ENCODE data around the gene SP3.
A peak's percentile ranks its signal among the peaks of the same experiment; 100 is the strongest.

SP3 gene

DNA sequence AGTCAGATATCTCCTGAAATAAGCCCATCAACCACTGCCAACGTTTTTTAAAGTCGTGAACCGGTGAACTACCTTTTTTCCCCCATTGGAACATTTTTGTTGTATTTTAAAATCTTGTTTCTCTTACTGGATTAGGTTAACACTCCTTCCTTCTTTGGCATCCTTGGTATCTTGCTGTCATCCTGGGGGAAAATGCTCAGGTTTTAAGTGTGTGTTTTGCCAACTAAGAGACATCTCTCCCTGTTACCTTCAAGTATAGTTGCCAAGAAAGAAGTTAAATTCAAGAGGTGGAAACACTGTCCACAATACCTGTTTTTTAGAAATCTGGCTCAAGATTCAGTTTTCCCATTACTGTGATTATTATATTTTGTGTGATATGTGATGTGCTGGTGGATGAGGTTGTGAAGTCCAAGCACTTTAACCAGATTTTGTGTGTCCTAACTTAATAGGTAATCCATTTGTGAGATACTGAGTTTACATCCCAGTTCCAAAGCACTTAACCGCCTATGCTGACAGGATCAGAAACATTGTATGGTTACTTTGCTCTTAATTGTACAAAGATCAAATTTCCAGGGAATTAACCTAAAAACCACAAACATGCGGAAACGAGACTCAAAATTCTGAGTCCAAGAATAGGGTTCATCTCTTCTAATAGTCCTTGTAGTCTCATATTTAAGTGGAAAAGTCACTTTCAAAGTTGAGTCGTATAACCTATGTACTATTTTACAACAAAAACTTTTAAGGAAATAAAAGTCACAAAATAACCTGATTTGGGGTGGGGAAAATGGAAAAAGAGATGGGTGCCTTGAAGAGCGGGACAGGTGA lies 1.3 kb upstream of the SP3 start:
- DNase-seq (ENCODE audit: low spot score) = no peak

DNA sequence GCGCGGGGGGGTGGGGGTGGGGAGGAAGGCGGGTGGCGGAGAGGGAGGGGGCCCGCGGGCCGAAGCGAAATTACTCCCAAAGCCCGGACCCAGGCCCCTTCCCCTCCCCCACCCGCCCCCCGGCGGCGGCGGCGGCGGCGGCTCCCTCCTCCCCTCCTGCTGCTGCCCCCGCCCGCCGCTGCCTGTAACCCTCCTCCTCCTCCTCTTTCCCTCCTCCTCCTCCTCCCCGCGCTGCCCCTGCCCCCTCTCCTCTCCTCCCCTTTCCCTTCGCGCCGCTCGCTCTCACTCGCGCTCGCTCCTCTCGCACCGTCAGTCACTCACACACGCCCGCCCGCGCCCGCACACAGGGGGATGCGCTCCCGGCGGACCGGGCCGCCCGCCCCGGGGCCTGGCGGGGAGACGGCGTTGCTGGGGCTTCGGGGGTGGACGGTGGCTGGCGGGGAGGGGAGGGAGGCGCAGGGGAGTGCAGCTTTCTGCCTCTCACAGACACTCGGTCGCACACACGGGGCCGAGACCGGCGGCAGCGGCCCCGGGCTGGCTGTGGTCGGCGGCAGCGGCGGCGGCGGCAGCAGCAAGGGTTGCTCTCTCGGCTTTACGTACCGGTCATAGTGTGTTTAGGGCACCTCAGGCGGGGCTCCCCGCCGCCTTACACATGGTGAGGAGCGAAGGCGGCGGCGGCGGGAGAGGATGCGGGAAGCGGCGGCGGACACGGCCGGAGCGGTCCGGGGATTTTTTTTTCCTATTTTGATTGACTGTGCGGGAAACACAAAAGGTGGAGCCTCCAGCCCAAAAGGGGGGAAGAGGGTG lies 405 bp downstream of the SP3 start:
- peak; percentile 77 for DNase-seq (ENCODE audit: low spot score)

DNA sequence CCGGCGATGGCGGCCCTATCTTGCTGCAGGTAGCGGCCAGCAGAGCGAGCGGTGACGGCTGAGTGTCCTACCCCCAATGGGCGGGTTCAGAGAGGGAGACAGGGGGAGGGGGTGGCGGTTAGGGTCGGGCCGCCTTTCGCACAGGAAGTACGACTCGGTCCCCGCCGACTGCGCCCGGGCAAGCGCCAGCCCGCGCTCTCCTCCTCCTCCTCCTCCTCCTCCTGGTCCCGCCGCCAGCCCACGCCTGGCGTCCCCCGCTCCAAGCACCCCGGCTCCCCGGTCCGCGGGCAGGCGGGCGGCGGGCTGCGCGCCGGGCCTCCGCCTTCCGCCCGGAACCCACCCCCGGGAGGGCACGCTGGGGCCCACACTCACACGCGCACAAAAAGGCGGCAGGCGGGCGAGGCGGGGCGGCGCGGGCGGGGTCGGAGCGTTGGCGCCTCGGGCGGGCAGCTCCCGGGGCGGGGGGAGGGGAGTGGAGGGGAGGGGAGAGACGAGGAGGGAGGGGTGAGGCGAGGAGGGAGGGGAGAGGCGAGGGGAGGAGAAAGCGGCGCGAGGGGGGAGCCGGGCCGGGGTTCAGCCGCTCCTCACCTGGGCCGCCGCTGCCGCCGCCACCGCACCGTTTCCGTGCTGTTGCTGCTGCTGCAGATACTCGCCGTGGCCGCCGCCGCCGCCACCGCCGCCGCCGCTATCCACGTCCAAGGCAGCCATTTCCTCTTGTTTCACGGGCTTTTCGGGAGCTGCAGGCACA lies 1.2 kb downstream of the SP3 start:
- DNase-seq (ENCODE audit: low spot score) = peak; percentile 75

- peak; percentile 74 for DNase-seq (ENCODE audit: low spot score)
These were observed 1.8 kb downstream of the SP3 start for GRCh38 chr2:173963323-173963816.

GRCh38 chr2:173962583-173963110 lies 2.5 kb downstream of the SP3 start:
- no peak for DNase-seq (ENCODE audit: low spot score)

- no peak for DNase-seq (ENCODE audit: low spot score)
These were observed 3.1 kb downstream of the SP3 start for GRCh38 chr2:173962031-173962430.

- no peak for DNase-seq (ENCODE audit: low spot score)
These were observed 3.8 kb downstream of the SP3 start for GRCh38 chr2:173961346-173961705.

DNA sequence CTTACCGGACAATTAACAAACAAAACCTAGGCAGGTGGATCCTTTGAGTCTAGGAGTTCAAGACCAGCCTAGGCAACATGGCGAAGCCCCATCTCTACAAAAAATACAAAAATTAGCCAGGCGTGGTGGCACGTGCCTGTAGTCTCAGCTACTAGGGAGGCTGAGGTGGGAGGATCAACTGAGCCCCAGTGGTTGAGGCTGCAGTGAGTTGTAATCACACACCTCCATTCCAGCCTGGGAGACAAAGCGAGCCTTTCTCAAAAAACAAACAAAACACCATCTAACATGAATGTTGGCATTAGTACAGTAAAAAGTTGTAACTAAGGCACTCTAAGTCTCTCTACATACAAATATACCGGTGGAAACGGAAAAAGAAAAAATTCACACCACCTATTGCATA lies 5.3 kb downstream of the SP3 start:
- no peak for DNase-seq (ENCODE audit: low spot score)

- DNase-seq (ENCODE audit: low spot score) = no peak
These were observed 5.8 kb downstream of the SP3 start for GRCh38 chr2:173959358-173959884.

GRCh38 chr2:173958198-173958846 lies 6.9 kb downstream of the SP3 start:
- DNase-seq (ENCODE audit: low spot score) = no peak

- no peak for DNase-seq (ENCODE audit: low spot score)
These were observed 7.7 kb downstream of the SP3 start for GRCh38 chr2:173957517-173957916.

- DNase-seq (ENCODE audit: low spot score) = no peak
These were observed 8.7 kb downstream of the SP3 start for GRCh38 chr2:173956454-173956853.

- DNase-seq (ENCODE audit: low spot score) = no peak
These were observed 9.3 kb downstream of the SP3 start for GRCh38 chr2:173955867-173956266.

DNA sequence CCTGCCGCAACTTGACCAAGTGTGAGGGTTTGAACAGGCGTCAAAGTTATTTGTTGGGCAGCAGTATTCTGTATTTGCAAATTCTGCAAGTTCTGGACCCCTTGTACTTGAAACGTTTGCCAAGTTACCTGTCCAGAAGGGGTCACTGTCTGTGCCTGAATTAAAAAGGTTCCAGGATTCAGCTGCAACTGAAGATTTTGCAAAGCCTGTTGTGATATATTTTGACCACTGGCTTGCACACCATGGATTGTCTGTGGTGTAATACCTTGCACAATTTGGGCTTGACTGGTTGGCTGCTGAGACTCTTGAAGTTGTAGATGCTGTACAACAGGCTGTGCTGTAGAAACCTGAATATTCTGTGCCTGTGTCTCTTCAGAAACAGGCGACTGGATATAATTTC lies 10.2 kb downstream of the SP3 start:
- no peak for DNase-seq (ENCODE audit: low spot score)

- no peak for DNase-seq (ENCODE audit: low spot score)
These were observed 12.1 kb downstream of the SP3 start for GRCh38 chr2:173953047-173953424.

DNA sequence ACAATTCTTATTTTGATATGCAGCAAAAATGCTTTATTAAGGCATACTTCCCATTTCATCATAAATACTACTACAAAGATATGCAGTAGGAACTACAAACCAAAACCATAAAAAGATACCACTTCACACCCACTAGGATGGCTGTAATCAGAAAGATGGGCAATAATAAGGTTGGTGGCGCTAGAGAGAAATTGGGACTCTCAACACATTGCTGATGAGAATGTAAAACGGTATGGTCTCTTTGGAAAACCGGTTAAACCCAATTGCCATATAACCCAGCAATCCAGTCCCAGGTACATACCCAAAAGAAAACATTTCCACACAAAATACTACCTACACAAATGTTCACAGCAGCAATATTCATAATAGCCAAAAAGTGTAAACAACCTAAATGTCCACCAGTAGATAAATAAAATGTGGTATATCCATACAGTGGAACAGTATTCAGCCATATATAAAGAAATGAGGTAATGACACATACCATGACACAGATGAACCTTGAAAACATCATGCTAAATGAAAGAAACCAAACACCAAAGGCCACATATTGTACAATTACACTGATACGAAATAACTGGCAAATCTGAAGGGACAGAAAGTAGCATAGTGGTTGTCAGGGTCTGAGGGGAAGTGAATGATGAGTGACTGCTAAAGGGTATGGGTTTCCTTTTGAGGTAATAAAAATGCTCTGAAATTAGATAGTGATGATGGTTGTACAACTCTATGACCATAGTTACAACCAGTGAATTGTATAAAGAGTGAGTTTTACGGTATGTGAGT lies 12.7 kb downstream of the SP3 start:
- DNase-seq (ENCODE audit: low spot score) = no peak

- no peak for DNase-seq (ENCODE audit: low spot score)
These were observed 16.3 kb downstream of the SP3 start for GRCh38 chr2:173948842-173949241.

GRCh38 chr2:173948198-173948597 lies 17.0 kb downstream of the SP3 start:
- DNase-seq (ENCODE audit: low spot score) = no peak

GRCh38 chr2:173947131-173947530 lies 18.0 kb downstream of the SP3 start:
- DNase-seq (ENCODE audit: low spot score) = no peak

DNA sequence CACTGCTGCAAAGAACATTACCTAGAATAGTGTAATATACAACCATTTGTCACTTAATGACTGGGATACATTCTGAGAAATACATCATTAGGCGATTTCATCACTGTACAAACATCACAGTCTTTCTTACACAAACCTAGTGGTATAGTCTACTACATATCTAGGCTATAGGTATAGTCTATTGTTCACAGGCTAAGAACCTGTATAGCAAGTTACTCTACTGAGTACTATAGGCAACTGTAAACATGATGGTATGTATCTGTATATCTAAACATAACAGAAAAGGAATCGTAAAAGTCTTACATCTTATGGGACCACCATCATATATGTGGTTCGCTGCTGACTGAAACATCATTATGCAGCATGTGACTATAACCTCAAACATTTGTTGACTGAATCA lies 21.4 kb downstream of the SP3 start:
- DNase-seq (ENCODE audit: low spot score) = no peak
